ENCODE measurements around the gene HOXC5. TPM values are rescaled to one million over a fixed set of nuclear protein-coding genes. Genes with fewer than 3 reads are reported as not detected.

The HOXC5 gene
- total RNA-seq: 0.39 TPM in 1 of 2 replicates, not detected in the other

GRCh38 chr12:54032627-54033100, at the start of gene HOXC5:
TSS of gene HOXC5 (plus strand) at chr12:54033050. CDS start at chr12:54033123, 73 bp downstream.

GRCh38 chr12:53984901-53985691, 47.8 kb upstream of the HOXC5 start, which contains the start of gene HOXC10:
TSS of gene HOXC10 (plus strand) at chr12:53985146. CDS start at chr12:53985260, 114 bp downstream.

GRCh38 chr12:54000116-54001114, 32.4 kb upstream of the HOXC5 start, which contains the start of gene HOXC9:
TSS of gene HOXC9 (plus strand) at chr12:54000161. CDS start at chr12:54000189, 28 bp downstream.

GRCh38 chr12:54028314-54029201, 4.3 kb upstream of the HOXC5 start, which contains the start of gene HOXC6:
TSS of gene HOXC6 (plus strand) at chr12:54028440. CDS start at chr12:54028522, 82 bp downstream.

GRCh38 chr12:54053751-54054741, 21.2 kb downstream of the HOXC5 start, which contains the start of gene HOXC4:
TSS of gene HOXC4 (plus strand) at chr12:54053835. CDS start at chr12:54053923, 88 bp downstream.

Other genes starting within 250 kb of the HOXC5 start
- not detected in 2 replicates for gene HOXC13, start 94.2 kb upstream of the HOXC5 start, total RNA-seq
- not detected in 2 replicates for gene HOXC12, start 78.1 kb upstream of the HOXC5 start, total RNA-seq
- gene HOXC11, start 59.9 kb upstream of the HOXC5 start, total RNA-seq: not detected in 2 replicates
- not detected in 2 replicates for gene HOTAIR, start 58.1 kb upstream of the HOXC5 start, total RNA-seq
- not detected in 2 replicates for gene HOXC10, start 47.9 kb upstream of the HOXC5 start, total RNA-seq
- 1.0 and 1.4 TPM in 2 replicates for gene HOXC9, start 32.9 kb upstream of the HOXC5 start, total RNA-seq
- gene HOXC8, start 24.1 kb upstream of the HOXC5 start, total RNA-seq: 0.24 and 0.52 TPM in 2 replicates
- gene HOXC6, start 4.6 kb upstream of the HOXC5 start, total RNA-seq: 0.52 and 0.80 TPM in 2 replicates
- gene HOXC4, start 20.8 kb downstream of the HOXC5 start, total RNA-seq: 0.88 and 1.4 TPM in 2 replicates
- gene SMUG1, start 155.9 kb downstream of the HOXC5 start, total RNA-seq: 44.2 and 62.0 TPM in 2 replicates
- 53.9 and 59.6 TPM in 2 replicates for gene CBX5, start 247.1 kb downstream of the HOXC5 start, total RNA-seq
- gene HNRNPA1, start 247.7 kb downstream of the HOXC5 start, total RNA-seq: 450 and 1,453 TPM in 2 replicates